22Rv1 (cell line): ENCODE results near the gene NMRAL1.

Experiments
- ZFX ChIP-seq: fragments of 450-650 bp; IDR thresholded peaks from 2 replicates; pipeline ENCODE4 v1.6.1; 2017; ENCODE audit warnings: antibody characterized with exemption, borderline replicate concordance
- TF ChIP-seq, protein P1 (sequence below): fragments of 450-650 bp; IDR thresholded peaks from 2 replicates; pipeline ENCODE4 v1.5.1; 2017; ENCODE audit warnings: mild to moderate bottlenecking

DNA sequence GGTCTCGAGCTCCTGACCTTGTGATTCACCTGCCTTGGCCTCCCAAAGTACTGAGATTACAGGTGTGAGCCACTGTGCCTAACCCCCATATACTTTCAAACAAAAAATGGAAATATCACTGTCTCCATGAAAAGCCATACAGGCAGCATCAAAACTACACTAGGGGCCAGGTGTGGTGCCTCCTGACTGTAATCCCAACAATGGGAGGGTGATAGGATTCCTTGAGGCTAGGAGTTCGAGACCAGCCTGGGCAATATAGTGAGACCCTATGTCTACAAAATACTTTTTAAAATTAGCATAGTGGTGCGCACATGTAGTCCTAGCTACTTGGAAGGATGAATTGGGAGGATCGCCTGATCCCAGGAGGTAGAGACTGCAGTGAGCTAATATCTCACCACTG, 17.5 kb upstream of the NMRAL1 start:
- TF ChIP-seq, protein P1, sequence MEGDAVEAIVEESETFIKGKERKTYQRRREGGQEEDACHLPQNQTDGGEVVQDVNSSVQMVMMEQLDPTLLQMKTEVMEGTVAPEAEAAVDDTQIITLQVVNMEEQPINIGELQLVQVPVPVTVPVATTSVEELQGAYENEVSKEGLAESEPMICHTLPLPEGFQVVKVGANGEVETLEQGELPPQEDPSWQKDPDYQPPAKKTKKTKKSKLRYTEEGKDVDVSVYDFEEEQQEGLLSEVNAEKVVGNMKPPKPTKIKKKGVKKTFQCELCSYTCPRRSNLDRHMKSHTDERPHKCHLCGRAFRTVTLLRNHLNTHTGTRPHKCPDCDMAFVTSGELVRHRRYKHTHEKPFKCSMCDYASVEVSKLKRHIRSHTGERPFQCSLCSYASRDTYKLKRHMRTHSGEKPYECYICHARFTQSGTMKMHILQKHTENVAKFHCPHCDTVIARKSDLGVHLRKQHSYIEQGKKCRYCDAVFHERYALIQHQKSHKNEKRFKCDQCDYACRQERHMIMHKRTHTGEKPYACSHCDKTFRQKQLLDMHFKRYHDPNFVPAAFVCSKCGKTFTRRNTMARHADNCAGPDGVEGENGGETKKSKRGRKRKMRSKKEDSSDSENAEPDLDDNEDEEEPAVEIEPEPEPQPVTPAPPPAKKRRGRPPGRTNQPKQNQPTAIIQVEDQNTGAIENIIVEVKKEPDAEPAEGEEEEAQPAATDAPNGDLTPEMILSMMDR: no peak
- no peak for TF ChIP-seq ZFX
